Metanephros (tissue), 1 donor: Measurements from ENCODE around the gene ANKRD13C. TPM values are rescaled to one million over a fixed set of nuclear protein-coding genes. Genes with fewer than 3 reads are reported as not detected.

Source experiments
- total RNA-seq: library from RNA; depleted of rRNA; stranded (reverse); fragments of >200 nt; gene quantifications from one replicate; pipeline ENCODE4 v1.2.3, GENCODE V29; 2014

ANKRD13C gene, protein sequence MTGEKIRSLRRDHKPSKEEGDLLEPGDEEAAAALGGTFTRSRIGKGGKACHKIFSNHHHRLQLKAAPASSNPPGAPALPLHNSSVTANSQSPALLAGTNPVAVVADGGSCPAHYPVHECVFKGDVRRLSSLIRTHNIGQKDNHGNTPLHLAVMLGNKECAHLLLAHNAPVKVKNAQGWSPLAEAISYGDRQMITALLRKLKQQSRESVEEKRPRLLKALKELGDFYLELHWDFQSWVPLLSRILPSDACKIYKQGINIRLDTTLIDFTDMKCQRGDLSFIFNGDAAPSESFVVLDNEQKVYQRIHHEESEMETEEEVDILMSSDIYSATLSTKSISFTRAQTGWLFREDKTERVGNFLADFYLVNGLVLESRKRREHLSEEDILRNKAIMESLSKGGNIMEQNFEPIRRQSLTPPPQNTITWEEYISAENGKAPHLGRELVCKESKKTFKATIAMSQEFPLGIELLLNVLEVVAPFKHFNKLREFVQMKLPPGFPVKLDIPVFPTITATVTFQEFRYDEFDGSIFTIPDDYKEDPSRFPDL
- 39.1 TPM for total RNA-seq

DNA sequence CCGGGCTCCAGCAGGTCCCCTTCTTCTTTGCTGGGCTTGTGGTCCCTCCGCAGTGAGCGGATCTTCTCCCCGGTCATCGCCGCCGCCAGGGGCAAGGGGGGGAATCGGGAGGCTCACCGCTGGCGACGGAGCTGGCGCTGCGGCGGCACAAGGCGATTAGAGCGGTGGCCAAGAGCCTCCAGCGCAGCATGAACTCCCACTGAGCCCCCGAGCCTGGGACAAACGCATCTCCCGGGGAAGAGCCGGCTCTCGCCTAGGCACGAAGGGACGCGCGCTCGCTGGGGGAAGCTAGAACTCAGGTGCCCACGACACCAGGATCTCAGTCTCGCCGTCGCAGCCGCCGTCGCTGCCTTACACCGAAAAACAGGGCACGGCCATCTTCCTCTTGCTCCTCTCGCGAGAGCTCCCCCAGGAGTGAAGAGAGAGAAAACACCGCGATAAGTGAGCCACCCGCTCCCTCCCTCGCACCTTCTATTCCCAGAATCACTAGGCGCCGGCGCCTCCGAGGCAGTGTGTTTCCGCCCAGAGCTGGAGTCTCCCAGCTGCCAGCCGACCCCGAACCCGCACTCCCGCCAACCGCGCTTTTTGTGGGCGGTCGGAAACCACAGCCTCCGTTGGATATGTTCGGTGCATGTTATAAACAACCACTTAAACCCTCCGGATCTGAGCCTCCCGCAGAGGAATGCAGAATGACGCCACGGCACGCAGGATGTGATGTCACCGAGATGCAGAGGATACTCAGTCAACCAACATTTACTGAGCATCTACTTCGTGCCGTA lies at the start of gene ANKRD13C:
Gene ANKRD13C, minus strand, starts transcription at position 391 of the 779 bp plus-strand sequence. Its CDS starts 314 bp downstream, at position 77.

DNA sequence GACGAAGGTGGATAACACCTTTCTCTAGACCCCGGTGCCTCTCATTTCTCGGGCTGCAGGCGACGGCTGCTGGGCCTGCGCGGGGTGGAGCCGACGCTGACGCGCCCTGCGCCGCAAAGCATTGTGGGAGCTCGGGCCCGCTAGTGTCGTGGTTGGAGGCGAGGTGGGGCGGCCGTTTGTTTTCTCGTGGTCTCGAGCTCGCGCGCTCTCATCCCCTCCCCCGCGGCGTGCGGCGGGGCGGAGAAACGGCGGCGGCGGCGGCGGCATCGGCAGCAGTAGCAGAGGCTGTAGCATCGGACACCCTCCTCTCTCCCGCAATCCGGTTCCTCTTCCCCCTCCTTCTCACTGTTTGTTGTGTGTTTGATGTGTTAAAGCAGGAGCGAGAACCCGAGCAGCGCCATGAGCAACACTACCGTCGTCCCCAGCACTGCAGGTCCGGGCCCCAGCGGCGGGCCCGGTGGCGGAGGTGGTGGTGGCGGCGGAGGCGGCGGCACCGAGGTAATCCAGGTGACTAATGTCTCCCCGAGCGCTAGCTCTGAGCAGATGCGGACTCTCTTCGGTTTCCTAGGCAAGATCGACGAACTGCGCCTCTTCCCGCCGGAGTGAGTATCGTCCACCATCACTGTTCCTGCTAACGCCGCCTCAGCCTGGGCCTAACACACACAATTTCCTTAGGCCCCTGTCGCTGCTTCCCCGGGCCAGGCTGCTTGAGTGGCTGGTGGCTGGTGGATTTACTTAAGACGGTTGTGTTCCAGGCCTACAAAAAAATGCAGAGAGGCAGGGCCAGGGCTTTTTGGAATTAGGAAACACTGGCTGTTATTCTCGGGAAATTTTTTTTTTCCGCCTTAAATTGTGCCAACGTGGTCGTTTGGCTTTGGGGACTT lies 133.0 kb downstream of the ANKRD13C start, which contains the start of gene SRSF11:
Gene SRSF11, plus strand, starts transcription at position 143 of the 884 bp plus-strand sequence. Its CDS starts 257 bp downstream, at position 400.

Other genes with a start within 250 kb of the ANKRD13C start
- gene LRRC40, start 149.1 kb downstream of the ANKRD13C start, total RNA-seq = 21.4 TPM
- gene SRSF11, start 133.3 kb downstream of the ANKRD13C start, total RNA-seq = 162 TPM
- 8.9 TPM for gene CTH, start 56.5 kb upstream of the ANKRD13C start, total RNA-seq